Coronary artery (tissue), 2 donors: ENCODE results near the gene GPN1.

Source experiments
- DNase-seq: peaks from one replicate; pipeline ENCODE4 v3.0.0-alpha.2; 2017; ENCODE audit warnings: low spot score
- H3K27ac ChIP-seq, 2 donors: fragments of 200-600 bp; sonication (generic); one replicate each; pipeline ENCODE4 v1.5.1; 2016 to 2019
- H3K4me3 ChIP-seq: fragments of 200-600 bp; sonication (generic); 2 replicates; pipeline ENCODE4 v1.5.1; 2016; ENCODE audit warnings: mild to moderate bottlenecking, moderate library complexity
- TF ChIP-seq, protein P1 (sequence below): fragments of 200-600 bp; sonication (generic); IDR thresholded peaks from one replicate; pipeline ENCODE4 v1.5.1; 2019; ENCODE audit warnings: antibody characterized with exemption

Gene GPN1

DNA sequence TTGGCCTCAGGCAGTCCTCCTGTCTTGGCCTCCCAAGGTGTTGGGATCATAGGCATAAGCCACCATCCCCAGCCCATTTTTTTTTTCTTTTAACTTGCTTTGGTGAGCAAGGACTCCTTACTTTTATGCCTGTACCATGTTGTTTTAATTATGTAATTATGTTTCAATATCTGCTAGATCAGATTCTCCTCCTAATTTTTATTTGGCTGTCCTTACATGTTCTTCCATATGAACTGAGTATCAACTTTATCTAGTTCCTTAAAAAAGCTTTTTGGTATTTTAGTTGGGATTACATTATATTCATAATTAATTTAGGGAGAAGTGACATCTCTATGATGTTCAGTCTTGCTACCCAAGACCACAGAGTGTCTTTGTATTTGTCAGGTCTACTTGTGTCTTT lies 16.3 kb downstream of the GPN1 start:
- no peak for DNase-seq
- TF ChIP-seq, protein P1, sequence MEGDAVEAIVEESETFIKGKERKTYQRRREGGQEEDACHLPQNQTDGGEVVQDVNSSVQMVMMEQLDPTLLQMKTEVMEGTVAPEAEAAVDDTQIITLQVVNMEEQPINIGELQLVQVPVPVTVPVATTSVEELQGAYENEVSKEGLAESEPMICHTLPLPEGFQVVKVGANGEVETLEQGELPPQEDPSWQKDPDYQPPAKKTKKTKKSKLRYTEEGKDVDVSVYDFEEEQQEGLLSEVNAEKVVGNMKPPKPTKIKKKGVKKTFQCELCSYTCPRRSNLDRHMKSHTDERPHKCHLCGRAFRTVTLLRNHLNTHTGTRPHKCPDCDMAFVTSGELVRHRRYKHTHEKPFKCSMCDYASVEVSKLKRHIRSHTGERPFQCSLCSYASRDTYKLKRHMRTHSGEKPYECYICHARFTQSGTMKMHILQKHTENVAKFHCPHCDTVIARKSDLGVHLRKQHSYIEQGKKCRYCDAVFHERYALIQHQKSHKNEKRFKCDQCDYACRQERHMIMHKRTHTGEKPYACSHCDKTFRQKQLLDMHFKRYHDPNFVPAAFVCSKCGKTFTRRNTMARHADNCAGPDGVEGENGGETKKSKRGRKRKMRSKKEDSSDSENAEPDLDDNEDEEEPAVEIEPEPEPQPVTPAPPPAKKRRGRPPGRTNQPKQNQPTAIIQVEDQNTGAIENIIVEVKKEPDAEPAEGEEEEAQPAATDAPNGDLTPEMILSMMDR, result no peak
- H3K27ac ChIP-seq, result no peak overlapping the region
- H3K4me3 ChIP-seq, result no peak overlapping the region

DNA sequence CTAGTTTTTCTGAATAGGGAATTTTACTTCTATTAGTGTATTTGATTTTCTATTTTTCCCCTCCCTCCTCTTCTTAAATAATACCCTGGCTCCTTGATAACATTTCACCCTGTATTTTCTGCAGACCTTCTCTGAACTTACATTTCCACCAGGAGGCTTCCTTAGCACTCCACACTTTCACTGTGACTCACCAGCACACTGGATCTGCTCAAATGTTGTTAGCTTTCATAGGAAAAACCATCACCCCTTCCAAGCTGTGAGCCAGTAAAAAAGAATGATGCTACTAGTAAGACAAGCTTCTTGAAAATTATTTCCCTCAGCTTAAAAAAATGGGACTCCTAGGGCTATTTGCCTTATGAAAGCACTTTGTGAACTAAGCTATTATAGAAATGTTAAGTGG lies 18.4 kb downstream of the GPN1 start:
- TF ChIP-seq, protein P1, result no peak
- H3K4me3 ChIP-seq, result no peak overlapping the region
- H3K27ac ChIP-seq, result no peak overlapping the region
- no peak for DNase-seq

DNA sequence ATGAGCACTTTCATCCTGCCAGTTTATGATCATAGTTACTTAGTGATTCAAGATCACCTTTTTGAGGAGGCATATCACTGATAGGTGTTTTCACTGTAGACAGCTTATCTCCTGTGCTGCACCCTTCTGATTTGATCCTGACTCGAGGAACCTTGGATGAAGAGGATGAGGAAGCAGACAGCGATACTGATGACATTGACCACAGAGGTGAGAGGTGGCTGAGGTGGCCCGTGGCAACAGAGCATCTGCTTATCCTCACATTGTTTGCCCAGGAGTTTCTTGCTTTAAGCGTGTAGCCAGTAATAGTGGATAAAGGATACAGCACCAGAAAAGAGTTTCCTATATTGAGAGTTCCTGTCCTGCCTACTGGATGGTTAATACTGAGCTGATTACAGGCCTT lies 18.9 kb downstream of the GPN1 start:
- Histone ChIP-seq H3K27ac (no peak overlapping the region), H3K4me3 (no peak overlapping the region)
- TF ChIP-seq, protein P1, result no peak
- no peak for DNase-seq

DNA sequence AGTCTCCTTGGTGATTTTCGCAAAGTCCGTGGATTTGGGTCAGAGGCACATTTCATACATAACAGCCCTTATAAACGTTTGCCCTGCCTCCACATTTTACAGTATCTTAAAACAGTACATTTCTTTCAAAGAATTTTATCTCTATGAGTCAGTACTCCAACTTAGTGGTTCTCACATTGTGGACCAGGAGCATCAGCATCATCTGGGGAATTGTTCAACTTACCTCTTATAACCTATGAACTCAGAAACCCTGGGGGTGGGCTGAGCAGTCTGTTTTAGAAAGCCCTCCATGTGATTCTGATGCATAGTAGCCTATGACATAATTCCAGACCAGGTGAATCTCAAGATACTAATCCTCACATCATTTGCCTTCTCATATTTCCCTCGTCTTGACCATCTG lies 22.2 kb downstream of the GPN1 start:
- TF ChIP-seq, protein P1, result no peak
- H3K27ac ChIP-seq, result no peak overlapping the region
- DNase-seq, result no peak
- no peak overlapping the region for H3K4me3 ChIP-seq

DNA sequence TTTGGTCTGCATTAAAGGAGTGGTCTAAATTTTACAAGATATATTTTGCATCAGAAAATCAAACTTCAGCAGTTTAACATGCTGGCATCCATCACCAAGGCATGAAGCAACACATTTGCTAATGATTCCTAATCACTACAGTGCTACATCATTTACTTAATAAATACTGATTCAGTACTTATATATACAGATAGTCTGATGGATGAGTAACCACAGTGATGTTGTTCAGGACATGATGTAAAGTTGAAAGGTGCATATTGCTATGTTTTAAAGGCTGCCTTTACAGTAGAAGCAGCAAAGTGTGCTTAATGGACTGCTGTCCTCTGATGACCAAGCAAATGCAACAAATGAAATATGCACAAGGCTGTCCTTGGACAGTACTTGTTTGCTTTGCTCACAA lies 23.5 kb downstream of the GPN1 start:
- H3K4me3 ChIP-seq, result no peak overlapping the region
- TF ChIP-seq, protein P1, result no peak
- no peak overlapping the region for H3K27ac ChIP-seq
- no peak for DNase-seq

DNA sequence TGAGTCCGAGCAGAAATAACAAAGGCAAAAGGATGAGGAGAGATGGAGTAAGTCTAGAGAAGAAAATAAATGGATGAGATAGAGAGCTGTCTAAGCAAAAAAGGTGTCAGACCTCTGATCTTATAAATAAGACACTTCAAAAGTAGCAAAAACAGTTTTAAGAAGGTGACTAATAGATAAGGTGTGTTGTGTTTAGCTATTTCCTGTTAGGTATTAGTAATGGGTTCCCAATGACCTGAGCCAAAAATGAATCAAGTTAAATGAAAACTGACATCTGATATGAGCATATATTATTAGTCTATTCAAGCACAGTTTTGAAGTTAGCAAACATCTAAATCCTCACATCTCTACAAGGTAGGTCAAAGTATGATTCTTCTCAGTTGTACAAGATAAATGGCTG lies 23.9 kb downstream of the GPN1 start:
- no peak overlapping the region for H3K27ac ChIP-seq
- DNase-seq, result no peak
- no peak overlapping the region for H3K4me3 ChIP-seq
- TF ChIP-seq, protein P1, result no peak

DNA sequence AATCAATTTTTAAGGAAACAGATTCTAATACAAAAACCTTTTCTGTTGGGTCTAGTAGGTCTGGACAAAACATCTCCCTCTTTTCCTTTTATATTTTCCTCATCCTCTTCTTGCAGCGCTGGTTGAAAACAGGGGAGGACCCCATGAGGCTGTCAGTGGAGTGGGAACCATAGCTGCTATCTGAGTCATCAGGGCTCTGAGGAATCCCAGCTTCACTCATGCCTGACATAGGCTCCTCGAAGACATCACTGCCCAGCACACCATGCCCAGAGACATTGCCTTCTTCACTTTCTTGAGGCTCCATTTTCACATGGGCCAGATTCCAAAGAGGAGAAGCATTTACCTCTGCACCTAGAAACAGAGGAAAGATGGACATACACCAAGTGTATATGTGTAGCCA lies 24.5 kb downstream of the GPN1 start:
- TF ChIP-seq, protein P1, result no peak
- H3K27ac ChIP-seq, result no peak overlapping the region
- no peak for DNase-seq

More for the DNA sequence above, 24.5 kb downstream of the GPN1 start:
- H3K4me3 ChIP-seq, result no peak overlapping the region
